Measurements from ENCODE around the gene EDC4. TPM values are rescaled to one million over a fixed set of nuclear protein-coding genes. Genes with fewer than 3 reads are reported as not detected.
"Not testable (repeated sequence)": the region's sequence is repeated elsewhere in the genome, so short reads cannot be mapped to it uniquely, and the experiment has no call there.

Gene EDC4
- total RNA-seq, 1 donor from 2014 or later: 26.9 TPM

DNA sequence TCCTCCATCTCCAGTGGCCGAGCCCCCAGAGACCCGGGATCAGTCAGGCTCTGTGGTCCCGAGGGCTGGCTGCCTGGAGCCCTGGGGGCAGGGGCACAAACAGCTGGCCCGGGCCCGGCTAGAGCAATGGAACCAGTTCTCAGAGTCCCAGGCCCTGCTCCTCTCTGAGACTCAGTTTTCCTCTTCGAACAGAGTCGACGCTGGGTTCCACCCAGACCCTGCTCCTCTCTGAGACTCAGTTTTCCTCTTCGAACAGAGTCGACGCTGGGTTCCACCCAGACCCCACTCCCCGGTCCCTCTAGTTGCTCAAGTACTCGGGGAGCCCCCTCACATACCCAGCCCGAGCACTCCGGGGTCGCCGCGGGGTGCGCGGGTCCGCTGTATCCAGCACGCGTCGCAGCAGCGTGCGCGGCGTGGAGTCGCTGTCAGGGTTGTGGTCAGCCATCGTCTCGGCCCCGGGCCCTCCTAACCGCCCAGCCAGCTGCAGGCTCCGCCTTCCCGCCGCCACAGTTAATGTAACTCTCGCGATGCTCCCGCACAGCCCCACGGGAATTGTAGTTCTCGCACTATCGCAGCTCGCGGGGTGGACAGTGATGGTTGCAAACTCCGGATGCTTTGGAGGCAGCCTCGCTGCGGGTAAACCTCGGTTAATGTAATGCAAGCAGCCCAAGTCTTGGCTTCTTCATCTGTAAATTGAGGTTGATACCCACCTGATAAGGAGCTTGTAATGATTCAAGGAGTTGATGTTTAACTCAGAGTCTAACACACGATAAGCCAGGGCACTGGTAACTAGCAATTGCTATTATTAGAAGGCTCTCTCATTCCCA lies 39.2 kb upstream of the EDC4 start:
- peaks cover 18% of the 10 kb centered on the region for H3K36me3 ChIP-seq (ENCODE audit: control insufficient read depth, insufficient read depth, low read length)
- H3K27me3 ChIP-seq (ENCODE audit: control insufficient read depth, insufficient read depth, low read length): no peaks in the 10 kb centered on the region
- FAIRE-seq (no peak), DNase-seq (ENCODE audit: low read depth) (peak; percentile 76)
- TF ChIP-seq, protein P1, sequence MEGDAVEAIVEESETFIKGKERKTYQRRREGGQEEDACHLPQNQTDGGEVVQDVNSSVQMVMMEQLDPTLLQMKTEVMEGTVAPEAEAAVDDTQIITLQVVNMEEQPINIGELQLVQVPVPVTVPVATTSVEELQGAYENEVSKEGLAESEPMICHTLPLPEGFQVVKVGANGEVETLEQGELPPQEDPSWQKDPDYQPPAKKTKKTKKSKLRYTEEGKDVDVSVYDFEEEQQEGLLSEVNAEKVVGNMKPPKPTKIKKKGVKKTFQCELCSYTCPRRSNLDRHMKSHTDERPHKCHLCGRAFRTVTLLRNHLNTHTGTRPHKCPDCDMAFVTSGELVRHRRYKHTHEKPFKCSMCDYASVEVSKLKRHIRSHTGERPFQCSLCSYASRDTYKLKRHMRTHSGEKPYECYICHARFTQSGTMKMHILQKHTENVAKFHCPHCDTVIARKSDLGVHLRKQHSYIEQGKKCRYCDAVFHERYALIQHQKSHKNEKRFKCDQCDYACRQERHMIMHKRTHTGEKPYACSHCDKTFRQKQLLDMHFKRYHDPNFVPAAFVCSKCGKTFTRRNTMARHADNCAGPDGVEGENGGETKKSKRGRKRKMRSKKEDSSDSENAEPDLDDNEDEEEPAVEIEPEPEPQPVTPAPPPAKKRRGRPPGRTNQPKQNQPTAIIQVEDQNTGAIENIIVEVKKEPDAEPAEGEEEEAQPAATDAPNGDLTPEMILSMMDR (IDR thresholded peaks at IDR 0.05; ENCODE audit: insufficient read depth, low read length, severe bottlenecking): no peak
- peak overlapping the region; percentile 60 for H3K4me3 ChIP-seq (ENCODE audit: low read depth, low read length)

DNA sequence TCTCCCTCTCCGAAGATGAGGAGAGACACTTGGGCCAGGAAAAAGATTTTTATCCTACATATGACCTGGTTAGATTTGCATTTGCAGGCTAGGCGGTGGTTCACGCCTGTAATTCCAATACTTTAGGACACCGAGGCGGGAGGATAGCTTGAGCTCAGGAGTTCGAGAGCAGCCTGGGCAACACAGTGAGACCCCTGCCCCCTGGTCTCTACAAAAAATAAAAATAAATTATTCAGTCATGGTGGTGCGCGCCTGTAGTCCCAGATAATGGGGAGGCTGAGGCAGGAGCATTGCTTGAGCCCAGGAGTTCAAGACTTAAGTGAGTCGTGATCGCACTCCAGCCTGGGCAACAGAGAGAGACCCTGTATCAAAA lies 38.6 kb upstream of the EDC4 start:
- H3K36me3 ChIP-seq (ENCODE audit: control insufficient read depth, insufficient read depth, low read length): peaks cover 17% of the 10 kb centered on the region
- H3K27me3 ChIP-seq (ENCODE audit: control insufficient read depth, insufficient read depth, low read length): no peaks in the 10 kb centered on the region
- no peak overlapping the region for H3K4me3 ChIP-seq (ENCODE audit: low read depth, low read length)
- FAIRE-seq: no peak
- DNase-seq (ENCODE audit: low read depth): no peak
- TF ChIP-seq, protein P1 (IDR thresholded peaks at IDR 0.05; ENCODE audit: insufficient read depth, low read length, severe bottlenecking): no peak

DNA sequence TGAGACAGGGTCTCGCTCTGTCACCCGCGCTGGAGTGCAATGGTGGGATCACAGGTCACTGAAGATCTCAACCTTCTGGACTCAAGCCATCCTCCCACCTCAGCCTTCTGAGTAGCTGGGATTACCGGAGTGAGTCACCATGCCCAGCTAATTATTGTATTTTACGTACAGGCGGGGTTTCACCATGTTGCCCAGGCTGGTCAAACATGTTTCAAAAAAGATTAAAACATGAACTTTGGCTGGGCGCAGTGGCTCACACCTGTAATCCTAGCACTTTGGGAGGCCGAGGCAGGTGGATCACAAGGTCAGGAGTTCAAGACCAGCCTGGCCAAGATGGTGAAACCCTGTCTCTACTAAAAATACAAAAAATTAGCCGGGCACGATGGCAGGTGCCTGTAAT lies 35.7 kb upstream of the EDC4 start:
- not testable (repeated sequence) for FAIRE-seq; DNase-seq (ENCODE audit: low read depth); H3K36me3 ChIP-seq (ENCODE audit: control insufficient read depth, insufficient read depth, low read length); H3K27me3 ChIP-seq (ENCODE audit: control insufficient read depth, insufficient read depth, low read length); H3K4me3 ChIP-seq (ENCODE audit: low read depth, low read length)

DNA sequence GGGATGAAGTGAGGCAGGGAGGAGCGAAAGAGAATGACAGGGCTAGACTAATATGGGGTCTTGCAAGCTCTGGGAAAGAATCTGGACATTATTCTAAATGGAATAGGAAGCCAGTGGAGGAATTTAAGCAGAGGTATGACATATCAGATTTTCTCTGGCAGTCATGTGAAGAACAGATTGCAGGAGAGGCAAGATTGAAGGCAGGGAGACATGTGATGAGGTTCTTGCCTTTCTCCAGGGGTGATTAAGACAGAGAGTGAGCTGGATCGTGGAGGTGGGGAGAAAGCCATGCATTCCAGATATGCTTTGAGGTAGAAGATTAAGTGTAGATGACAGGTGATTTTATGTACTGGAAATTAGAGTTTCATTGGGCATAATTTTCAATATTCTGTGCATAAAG lies 35.0 kb upstream of the EDC4 start:
- FAIRE-seq (no peak), DNase-seq (ENCODE audit: low read depth) (no peak)
- Histone ChIP-seq H3K4me3 (ENCODE audit: low read depth, low read length) (no peak overlapping the region), H3K36me3 (ENCODE audit: control insufficient read depth, insufficient read depth, low read length) (no peaks in the 10 kb centered on the region), H3K27me3 (ENCODE audit: control insufficient read depth, insufficient read depth, low read length) (no peaks in the 10 kb centered on the region)
- TF ChIP-seq, protein P1 (IDR thresholded peaks at IDR 0.05; ENCODE audit: insufficient read depth, low read length, severe bottlenecking): no peak

DNA sequence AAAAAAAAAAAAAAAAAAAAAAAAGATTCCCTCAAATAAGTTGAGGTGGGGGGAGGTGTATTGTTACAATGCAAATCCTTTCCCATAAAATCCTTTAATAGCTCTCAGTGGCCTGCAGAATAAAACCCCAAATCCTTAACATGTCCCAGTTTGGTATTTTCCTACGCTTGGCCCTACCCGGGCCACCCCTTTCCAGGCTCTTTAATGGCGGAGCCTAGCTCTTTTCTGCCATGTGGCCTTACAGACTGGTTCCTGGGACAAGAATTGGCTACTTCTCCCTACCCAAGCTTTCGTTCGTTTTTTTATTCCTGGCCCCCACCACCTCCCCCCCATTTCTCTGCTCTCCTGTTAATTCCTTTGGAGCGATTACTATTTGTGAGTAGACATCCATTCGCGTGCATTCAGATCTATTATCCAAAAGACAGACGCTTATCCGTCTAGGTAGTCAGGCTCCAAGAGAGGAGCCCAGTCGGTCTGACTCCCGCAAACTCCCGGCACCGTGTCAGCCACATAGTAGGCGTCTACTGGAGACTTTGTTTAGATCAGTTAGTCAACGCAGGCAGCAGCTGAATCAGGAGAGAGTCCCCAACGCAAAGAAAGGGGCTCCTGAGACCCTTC lies 31.5 kb upstream of the EDC4 start:
- FAIRE-seq (no peak), DNase-seq (ENCODE audit: low read depth) (no peak)
- peak overlapping the region; percentile 75 for H3K4me3 ChIP-seq (ENCODE audit: low read depth, low read length)
- H3K27me3 ChIP-seq (ENCODE audit: control insufficient read depth, insufficient read depth, low read length): no peaks in the 10 kb centered on the region
- H3K36me3 ChIP-seq (ENCODE audit: control insufficient read depth, insufficient read depth, low read length): peaks cover 3% of the 10 kb centered on the region
- TF ChIP-seq, protein P1 (IDR thresholded peaks at IDR 0.05; ENCODE audit: insufficient read depth, low read length, severe bottlenecking): no peak

DNA sequence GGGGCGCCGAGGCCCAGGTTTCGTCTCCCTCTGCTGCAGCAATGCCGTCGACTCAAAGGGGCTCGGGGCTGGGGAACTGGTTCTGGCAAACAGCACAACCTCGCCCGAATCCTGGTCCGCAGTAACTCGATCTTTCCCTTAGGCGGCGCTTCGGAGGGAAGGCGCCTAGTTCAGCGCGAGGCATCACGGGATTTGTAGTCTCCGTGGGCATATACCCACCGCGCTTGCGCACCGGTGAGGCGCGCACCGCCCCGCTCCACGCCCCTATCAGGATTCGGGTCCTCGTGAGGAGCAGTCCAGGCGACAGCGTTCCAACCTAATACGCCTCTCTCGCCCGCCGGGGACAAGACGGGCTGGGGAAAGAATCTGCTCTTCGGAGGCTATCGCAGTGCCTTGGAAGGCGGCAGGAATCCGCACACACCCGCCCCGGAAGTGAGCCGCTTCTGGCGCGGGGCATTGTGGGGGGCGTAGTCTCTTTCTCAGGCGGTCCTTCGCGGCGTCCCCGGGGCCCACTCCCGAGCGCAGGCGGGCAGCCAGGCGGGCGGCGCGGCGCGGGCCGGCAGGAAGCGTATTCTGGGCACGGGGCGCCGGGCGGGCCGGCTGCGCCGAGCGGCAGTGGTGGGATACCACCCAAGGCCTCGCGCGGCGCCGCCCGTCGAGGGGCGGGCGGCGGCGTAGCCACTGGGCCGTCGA lies 30.9 kb upstream of the EDC4 start, which contains the start of gene THAP11:
TSS of gene THAP11 (plus strand) at position 505 of the 693 bp plus-strand sequence. CDS start 235 bp downstream, outside the sequence.
- TF ChIP-seq, protein P1 (IDR thresholded peaks at IDR 0.05; ENCODE audit: insufficient read depth, low read length, severe bottlenecking): peak; percentile 93
- Histone ChIP-seq H3K36me3 (ENCODE audit: control insufficient read depth, insufficient read depth, low read length) (peaks cover 3% of the 10 kb centered on the region), H3K27me3 (ENCODE audit: control insufficient read depth, insufficient read depth, low read length) (no peaks in the 10 kb centered on the region), H3K4me3 (ENCODE audit: low read depth, low read length) (peak within 1 kb of the TSS; percentile 75)
- FAIRE-seq (no peak), DNase-seq (ENCODE audit: low read depth) (peak; percentile 83)

All from bronchial epithelial cell (primary cell).